Parathyroid adenoma (tissue), 2 donors: ENCODE results near the gene USP2.

Experiments used
- H2AFZ ChIP-seq: fragments of 300-600 bp; sonication (generic); one replicate; pipeline ENCODE4 v1.7.0; 2017; ENCODE audit warnings: antibody characterized with exemption, mild to moderate bottlenecking
- H3K27ac ChIP-seq: fragments of 300-600 bp; sonication (generic); one replicate; pipeline ENCODE4 v1.7.0; 2017
- H3K27me3 ChIP-seq: fragments of 300-600 bp; sonication (generic); one replicate; pipeline ENCODE4 v1.7.0; 2017; ENCODE audit warnings: low read length; ENCODE audit not compliant: control insufficient read depth, insufficient read depth
- H3K36me3 ChIP-seq: fragments of 300-600 bp; sonication (generic); one replicate; pipeline ENCODE4 v1.7.0; 2017; ENCODE audit warnings: low read length; ENCODE audit not compliant: control insufficient read depth, insufficient read depth
- H3K4me1 ChIP-seq: fragments of 300-600 bp; sonication (generic); one replicate; pipeline ENCODE4 v1.7.0; 2017; ENCODE audit warnings: control low read depth
- H3K4me2 ChIP-seq: fragments of 300-600 bp; sonication (generic); one replicate; pipeline ENCODE4 v1.7.0; 2017; ENCODE audit warnings: low read length
- H3K4me3 ChIP-seq: fragments of 300-600 bp; sonication (generic); one replicate; pipeline ENCODE4 v1.7.0; 2017; ENCODE audit warnings: low read depth, low read length
- H3K79me2 ChIP-seq: fragments of 300-600 bp; sonication (generic); one replicate; pipeline ENCODE4 v1.7.0; 2017; ENCODE audit warnings: control low read depth
- H3K9ac ChIP-seq: fragments of 300-600 bp; sonication (generic); one replicate; pipeline ENCODE4 v1.7.0; 2017; ENCODE audit warnings: mild to moderate bottlenecking
- H3K9me3 ChIP-seq: fragments of 300-600 bp; sonication (generic); one replicate; pipeline ENCODE4 v1.7.0; 2017; ENCODE audit warnings: low read length; ENCODE audit not compliant: control insufficient read depth
- CTCF ChIP-seq: fragments of 300-600 bp; sonication (generic); IDR thresholded peaks from one replicate; pipeline ENCODE4 v1.7.0; 2017; ENCODE audit warnings: antibody characterized with exemption, mild to moderate bottlenecking
- donor health status: primary hyperparathyroidism.

USP2 gene

GRCh38 chr11:119318240-119319135 lies 63.0 kb downstream of the USP2 start:
- no peak overlapping the region for H3K4me3 ChIP-seq
- no peaks in the 10 kb centered on the region for H3K27me3 ChIP-seq
- no peak overlapping the region for H3K4me2 ChIP-seq
- H3K36me3 ChIP-seq: no peaks in the 10 kb centered on the region
- H3K9me3 ChIP-seq: no peaks in the 10 kb centered on the region
- peaks cover 4% of the 10 kb centered on the region for H3K4me1 ChIP-seq
- no peak for TF ChIP-seq CTCF
- peak overlapping the region; percentile 70 for H3K27ac ChIP-seq
- no peak overlapping the region for H3K9ac ChIP-seq
- H2AFZ ChIP-seq: no peak overlapping the region
- H3K79me2 ChIP-seq: no peaks in the 10 kb centered on the region

GRCh38 chr11:119317592-119318239 lies 63.8 kb downstream of the USP2 start:
- H3K4me3 ChIP-seq: no peak overlapping the region

GRCh38 chr11:119316729-119317591 lies 64.5 kb downstream of the USP2 start, which contains the start of gene MCAM:
Gene MCAM, minus strand, starts transcription at chr11:119317130. Its CDS starts 29 bp downstream, at chr11:119317101.
- H3K4me1 ChIP-seq: peaks cover 4% of the 10 kb centered on the region
- no peak for TF ChIP-seq CTCF
- H3K79me2 ChIP-seq: no peaks in the 10 kb centered on the region
- no peaks in the 10 kb centered on the region for H3K27me3 ChIP-seq
- no peak within 1 kb of the TSS for H3K9ac ChIP-seq
- no peaks in the 10 kb centered on the region for H3K36me3 ChIP-seq
- H3K4me3 ChIP-seq: peak within 1 kb of the TSS; percentile 34
- peak within 1 kb of the TSS; percentile 49 for H3K27ac ChIP-seq
- H2AFZ ChIP-seq: peak within 1 kb of the TSS; percentile 50
- H3K4me2 ChIP-seq: peak within 1 kb of the TSS; percentile 44
- no peaks in the 10 kb centered on the region for H3K9me3 ChIP-seq

More at GRCh38 chr11:119317592-119318239, 63.8 kb downstream of the USP2 start:
- Histone ChIP-seq H2AFZ (no peak overlapping the region), H3K36me3 (no peaks in the 10 kb centered on the region), H3K9ac (no peak overlapping the region), H3K9me3 (no peaks in the 10 kb centered on the region), H3K4me1 (peaks cover 4% of the 10 kb centered on the region), H3K79me2 (no peaks in the 10 kb centered on the region), H3K27me3 (no peaks in the 10 kb centered on the region), H3K27ac (peak overlapping the region; percentile 49), H3K4me2 (no peak overlapping the region)
- TF ChIP-seq CTCF: no peak

GRCh38 chr11:119316016-119316728 lies 65.3 kb downstream of the USP2 start:
- Histone ChIP-seq H3K4me1 (peaks cover under 1% of the 10 kb centered on the region), H3K27me3 (no peaks in the 10 kb centered on the region), H3K27ac (no peak overlapping the region)

More at GRCh38 chr11:119316016-119316728, 65.3 kb downstream of the USP2 start:
- Histone ChIP-seq H3K36me3 (no peaks in the 10 kb centered on the region), H2AFZ (no peak overlapping the region), H3K79me2 (no peaks in the 10 kb centered on the region), H3K4me3 (peak overlapping the region; percentile 34), H3K9me3 (no peaks in the 10 kb centered on the region), H3K9ac (no peak overlapping the region), H3K4me2 (peak overlapping the region; percentile 44)
- no peak for TF ChIP-seq CTCF
